ENCODE measurements around the gene TSPAN9.

DNA sequence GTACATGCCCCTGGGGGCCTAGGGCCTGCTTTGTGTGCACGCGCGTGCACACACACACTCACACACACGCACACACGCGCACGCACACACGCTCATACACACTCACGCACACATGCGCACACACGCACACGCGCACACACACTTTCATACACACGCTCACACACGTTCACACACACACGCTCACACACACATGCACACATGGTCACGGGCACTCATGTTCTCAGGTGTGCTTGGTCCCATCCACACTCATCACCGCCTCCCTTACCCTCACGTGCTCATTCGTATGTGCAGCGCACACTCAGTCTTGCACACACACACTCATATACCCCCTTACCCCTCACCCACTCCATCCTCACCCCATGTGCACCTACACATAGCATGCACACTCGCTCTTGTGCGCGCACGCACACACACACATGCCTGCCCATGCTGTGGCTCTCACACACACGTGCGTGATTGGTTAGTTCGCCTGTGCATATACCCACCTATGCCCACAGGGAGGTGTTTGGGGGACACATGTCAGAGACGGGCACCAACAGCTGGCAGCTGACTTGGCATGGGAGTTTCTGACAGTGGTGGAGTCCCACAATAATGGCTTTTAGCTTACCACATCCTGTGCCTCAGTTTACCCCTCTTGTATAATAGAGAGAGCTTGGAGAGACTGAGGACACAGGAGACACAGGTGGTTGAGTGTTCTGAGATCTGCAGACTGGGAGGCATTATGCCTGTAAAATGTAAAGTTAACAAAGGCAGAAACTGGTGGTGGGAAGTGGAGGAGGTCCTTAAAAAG lies 28.7 kb downstream of the TSPAN9 start:
- TF ChIP-seq POLR2A (IDR thresholded peaks at IDR 0.05) = no peak
- TF ChIP-seq, protein P1, sequence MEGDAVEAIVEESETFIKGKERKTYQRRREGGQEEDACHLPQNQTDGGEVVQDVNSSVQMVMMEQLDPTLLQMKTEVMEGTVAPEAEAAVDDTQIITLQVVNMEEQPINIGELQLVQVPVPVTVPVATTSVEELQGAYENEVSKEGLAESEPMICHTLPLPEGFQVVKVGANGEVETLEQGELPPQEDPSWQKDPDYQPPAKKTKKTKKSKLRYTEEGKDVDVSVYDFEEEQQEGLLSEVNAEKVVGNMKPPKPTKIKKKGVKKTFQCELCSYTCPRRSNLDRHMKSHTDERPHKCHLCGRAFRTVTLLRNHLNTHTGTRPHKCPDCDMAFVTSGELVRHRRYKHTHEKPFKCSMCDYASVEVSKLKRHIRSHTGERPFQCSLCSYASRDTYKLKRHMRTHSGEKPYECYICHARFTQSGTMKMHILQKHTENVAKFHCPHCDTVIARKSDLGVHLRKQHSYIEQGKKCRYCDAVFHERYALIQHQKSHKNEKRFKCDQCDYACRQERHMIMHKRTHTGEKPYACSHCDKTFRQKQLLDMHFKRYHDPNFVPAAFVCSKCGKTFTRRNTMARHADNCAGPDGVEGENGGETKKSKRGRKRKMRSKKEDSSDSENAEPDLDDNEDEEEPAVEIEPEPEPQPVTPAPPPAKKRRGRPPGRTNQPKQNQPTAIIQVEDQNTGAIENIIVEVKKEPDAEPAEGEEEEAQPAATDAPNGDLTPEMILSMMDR (IDR thresholded peaks at IDR 0.05) = no peak

Data from lower leg skin (tissue), 3 donors.